ENCODE results near the gene C19orf53. TPM values are rescaled to one million over a fixed set of nuclear protein-coding genes. Genes with fewer than 3 reads are reported as not detected.

Gene C19orf53
- total and polyA plus RNA-seq, 9 of the 15 experiments (the other 6 are each of a cell fraction or from before 2014, with no cell fraction given): 98.5 to 441 (median 164) TPM

- TF ChIP-seq BHLHE40 (IDR thresholded peaks at IDR 0.05; ENCODE audit: low read length) (peak; percentile 84), ETV1 (tag; conservative IDR thresholded peaks at IDR 0.05; ENCODE audit: low read depth) (0 out of 2 replicates have a peak, but pooled peaks have one; percentile 38), SPI1 (IDR thresholded peaks at IDR 0.05; ENCODE audit: borderline replicate concordance, low read depth, low read length) (0 out of 2 replicates have a peak, but pooled peaks have one; percentile 34), SOX6 (IDR thresholded peaks at IDR 0.05) (0 out of 2 replicates have a peak, but pooled peaks have one; percentile 18), PHF21A (IDR thresholded peaks at IDR 0.05; ENCODE audit: borderline replicate concordance, low read depth) (0 out of 2 replicates have a peak, but pooled peaks have one; percentile 16), ATF7 (IDR thresholded peaks at IDR 0.05) (no peak), JUND (IDR thresholded peaks at IDR 0.05; ENCODE audit: borderline replicate concordance, low read depth, low read length) (0 out of 2 replicates have a peak, but pooled peaks have one; percentile 11), JUND (tag; IDR thresholded peaks at IDR 0.05; ENCODE audit: borderline replicate concordance, low read depth, low read length) (no peak; the same call in 2 of the 3 replicates), NFE2 (IDR thresholded peaks at IDR 0.05; ENCODE audit: low read depth) (peak; percentile 66; the same call in 1 of the 2 replicates), NFIX (CRISPR knock-in tag; IDR thresholded peaks at IDR 0.05; ENCODE audit: low read depth) (no peak), HDAC1 (IDR thresholded peaks at IDR 0.05) (peak in 1 of 2 experiments; percentile 32; a peak in 1 of 4 replicates), TFAP4 (CRISPR knock-in tag; IDR thresholded peaks at IDR 0.05; ENCODE audit: borderline replicate concordance) (peak; percentile 17; the same call in 1 of the 2 replicates), FOXK2 (conservative IDR thresholded peaks at IDR 0.05 in 1 of 2, IDR thresholded peaks at IDR 0.05 in 1 of 2; ENCODE audit: low read depth in 2 of 2) (peak; percentile 44 to 70; a peak in 3 of 4 replicates), MNT (conservative IDR thresholded peaks at IDR 0.05) (peak in 1 of 2 experiments; percentile 58; a peak in 2 of 4 replicates), FOSL1 (tag; conservative IDR thresholded peaks at IDR 0.05) (peak; percentile 62)
Observed at GRCh38 chr19:13765395-13766094, 8.7 kb upstream of the C19orf53 start (continued).

Measured in K562 (cell line).